ENCODE data around the gene ZNF709.
"Not testable (repeated sequence)": the region's sequence is repeated elsewhere in the genome, so short reads cannot be mapped to it uniquely, and the experiment has no call there.

ZNF709 gene

GRCh38 chr19:12484371-12485051 lies at the start of gene ZNF709:
ZNF709 (minus strand) TSS chr19:12484816; CDS start chr19:12484657, 159 bp downstream.
- peak; percentile 74 for DNase-seq (ENCODE audit: low read depth)

GRCh38 chr19:12527034-12527836 lies 42.6 kb upstream of the ZNF709 start:
- peak; percentile 50 for DNase-seq (ENCODE audit: low read depth)

GRCh38 chr19:12526542-12526941 lies 41.9 kb upstream of the ZNF709 start:
- DNase-seq (ENCODE audit: low read depth) = no peak

- no peak for DNase-seq (ENCODE audit: low read depth)
Observed at GRCh38 chr19:12521996-12522395, 37.4 kb upstream of the ZNF709 start.

GRCh38 chr19:12513531-12514061 lies 29.0 kb upstream of the ZNF709 start:
- no peak for DNase-seq (ENCODE audit: low read depth)

- no peak for DNase-seq (ENCODE audit: low read depth)
Observed at GRCh38 chr19:12497032-12497431, 12.4 kb upstream of the ZNF709 start.

- no peak for DNase-seq (ENCODE audit: low read depth)
Observed at GRCh38 chr19:12496480-12496879, 11.9 kb upstream of the ZNF709 start.

- peak; percentile 80 for DNase-seq (ENCODE audit: low read depth)
Observed at GRCh38 chr19:12495002-12495802, 10.6 kb upstream of the ZNF709 start.

GRCh38 chr19:12494260-12494860 lies 9.7 kb upstream of the ZNF709 start:
- DNase-seq (ENCODE audit: low read depth) = no peak

- DNase-seq (ENCODE audit: low read depth) = not testable (repeated sequence)
Observed at GRCh38 chr19:12486265-12486783, 1.7 kb upstream of the ZNF709 start.

- no peak for DNase-seq (ENCODE audit: low read depth)
Observed at GRCh38 chr19:12485571-12485970, 955 bp upstream of the ZNF709 start.

GRCh38 chr19:12485052-12485416 lies 418 bp upstream of the ZNF709 start:
- DNase-seq (ENCODE audit: low read depth) = peak; percentile 11

GRCh38 chr19:12484011-12484370 lies 625 bp downstream of the ZNF709 start:
- no peak for DNase-seq (ENCODE audit: low read depth)

- DNase-seq (ENCODE audit: low read depth) = no peak
Observed at GRCh38 chr19:12482509-12482886, 2.1 kb downstream of the ZNF709 start.

- DNase-seq (ENCODE audit: low read depth) = no peak
Observed at GRCh38 chr19:12481781-12482508, 2.7 kb downstream of the ZNF709 start.

- DNase-seq (ENCODE audit: low read depth) = no peak
Observed at GRCh38 chr19:12478234-12478941, 6.2 kb downstream of the ZNF709 start.

GRCh38 chr19:12467651-12468050 lies 17.0 kb downstream of the ZNF709 start:
- DNase-seq (ENCODE audit: low read depth) = not testable (repeated sequence)

GRCh38 chr19:12465211-12465610 lies 19.4 kb downstream of the ZNF709 start:
- DNase-seq (ENCODE audit: low read depth) = no peak

- no peak for DNase-seq (ENCODE audit: low read depth)
Observed at GRCh38 chr19:12464769-12465168, 19.8 kb downstream of the ZNF709 start.

GRCh38 chr19:12464139-12464538 lies 20.5 kb downstream of the ZNF709 start:
- not testable (repeated sequence) for DNase-seq (ENCODE audit: low read depth)
